Stimulated activated CD4-positive, alpha-beta T cell treated with anti-CD3 and anti-CD28 coated beads, TNF-alpha, amount 100 ng/mL, for 24 hours (primary cell): ENCODE results near the gene EPHB1.
"Not testable (repeated sequence)": the region's sequence is repeated elsewhere in the genome, so short reads cannot be mapped to it uniquely, and the experiment has no call there.

Experiments
- DNase-seq, 3 experiments: peaks; one replicate each; pipeline ENCODE4 v3.0.0-alpha.2; 2020; ENCODE audit warnings: low read depth in 3 of 3

EPHB1 gene

GRCh38 chr3:135083756-135084155, 288.7 kb downstream of the EPHB1 start:
- no peak for DNase-seq

- no peak for DNase-seq
Observed at GRCh38 chr3:135084405-135084804, 289.3 kb downstream of the EPHB1 start.

- DNase-seq = no peak
Observed at GRCh38 chr3:135084976-135085375, 289.9 kb downstream of the EPHB1 start.

GRCh38 chr3:135085652-135086436, 290.8 kb downstream of the EPHB1 start:
- DNase-seq = no peak

- no peak for DNase-seq
Observed at GRCh38 chr3:135087782-135088181, 292.7 kb downstream of the EPHB1 start.

- DNase-seq = no peak
Observed at GRCh38 chr3:135089451-135089850, 294.4 kb downstream of the EPHB1 start.

- DNase-seq = no peak
Observed at GRCh38 chr3:135090020-135090717, 295.1 kb downstream of the EPHB1 start.

GRCh38 chr3:135091946-135092345, 296.9 kb downstream of the EPHB1 start:
- no peak for DNase-seq

GRCh38 chr3:135093121-135093520, 298.1 kb downstream of the EPHB1 start:
- no peak for DNase-seq

- no peak for DNase-seq
Observed at GRCh38 chr3:135097276-135097946, 302.4 kb downstream of the EPHB1 start.

GRCh38 chr3:135099734-135100355, 304.8 kb downstream of the EPHB1 start:
- no peak for DNase-seq

- DNase-seq = no peak
Observed at GRCh38 chr3:135100366-135100765, 305.3 kb downstream of the EPHB1 start.

- no peak for DNase-seq
Observed at GRCh38 chr3:135103917-135104316, 308.9 kb downstream of the EPHB1 start.

GRCh38 chr3:135106445-135106844, 311.4 kb downstream of the EPHB1 start:
- no peak for DNase-seq

- no peak for DNase-seq
Observed at GRCh38 chr3:135107043-135107442, 312.0 kb downstream of the EPHB1 start.

- no peak for DNase-seq
Observed at GRCh38 chr3:135109681-135110080, 314.6 kb downstream of the EPHB1 start.

- not testable (repeated sequence) for DNase-seq
Observed at GRCh38 chr3:135114551-135114950, 319.5 kb downstream of the EPHB1 start.

- DNase-seq = no peak
Observed at GRCh38 chr3:135117977-135118376, 322.9 kb downstream of the EPHB1 start.

GRCh38 chr3:135118792-135119191, 323.7 kb downstream of the EPHB1 start:
- no peak for DNase-seq

- DNase-seq = no peak
Observed at GRCh38 chr3:135125171-135125801, 330.2 kb downstream of the EPHB1 start.

GRCh38 chr3:135127946-135128470, 332.9 kb downstream of the EPHB1 start:
- DNase-seq = no peak
